Measurements from ENCODE around the gene DAD1.

Gene DAD1

GRCh38 chr14:22523283-22523682 lies 65.7 kb downstream of the DAD1 start:
- H3K4me3 ChIP-seq (ENCODE audit: control insufficient read depth, low read depth, low read length) = no peak overlapping the region
- TF ChIP-seq CTCF (IDR thresholded peaks at IDR 0.05; ENCODE audit: control insufficient read depth, insufficient read depth, low read depth, low read length, missing control alignments) = no peak
- no peak for DNase-seq (ENCODE audit: low read depth)

GRCh38 chr14:22522466-22522957 lies 66.5 kb downstream of the DAD1 start:
- H3K4me3 ChIP-seq (ENCODE audit: control insufficient read depth, low read depth, low read length) = no peak overlapping the region
- DNase-seq (ENCODE audit: low read depth) = no peak
- TF ChIP-seq CTCF (IDR thresholded peaks at IDR 0.05; ENCODE audit: control insufficient read depth, insufficient read depth, low read depth, low read length, missing control alignments) = no peak

- no peak for TF ChIP-seq CTCF (IDR thresholded peaks at IDR 0.05; ENCODE audit: control insufficient read depth, insufficient read depth, low read depth, low read length, missing control alignments)
- no peak overlapping the region for H3K4me3 ChIP-seq (ENCODE audit: control insufficient read depth, low read depth, low read length)
- no peak for DNase-seq (ENCODE audit: low read depth)
Observed at GRCh38 chr14:22521449-22522239, 67.4 kb downstream of the DAD1 start.

- no peak for DNase-seq (ENCODE audit: low read depth)
- TF ChIP-seq CTCF (IDR thresholded peaks at IDR 0.05; ENCODE audit: control insufficient read depth, insufficient read depth, low read depth, low read length, missing control alignments) = no peak
- no peak overlapping the region for H3K4me3 ChIP-seq (ENCODE audit: control insufficient read depth, low read depth, low read length)
Observed at GRCh38 chr14:22520796-22521195, 68.2 kb downstream of the DAD1 start.

- TF ChIP-seq CTCF (IDR thresholded peaks at IDR 0.05; ENCODE audit: control insufficient read depth, insufficient read depth, low read depth, low read length, missing control alignments) = no peak
- H3K4me3 ChIP-seq (ENCODE audit: control insufficient read depth, low read depth, low read length) = no peak overlapping the region
- peak; percentile 32 for DNase-seq (ENCODE audit: low read depth)
Observed at GRCh38 chr14:22519877-22520685, 68.9 kb downstream of the DAD1 start.

- no peak for TF ChIP-seq CTCF (IDR thresholded peaks at IDR 0.05; ENCODE audit: control insufficient read depth, insufficient read depth, low read depth, low read length, missing control alignments)
- DNase-seq (ENCODE audit: low read depth) = no peak
- no peak overlapping the region for H3K4me3 ChIP-seq (ENCODE audit: control insufficient read depth, low read depth, low read length)
Observed at GRCh38 chr14:22518073-22518472, 71.0 kb downstream of the DAD1 start.

All from AG09309 (cell line).